Heart right ventricle (tissue), 16 donors: Measurements from ENCODE around the gene EVX1. TPM values are rescaled to one million over a fixed set of nuclear protein-coding genes. Genes with fewer than 3 reads are reported as not detected.
A peak's percentile ranks its signal among the peaks of the same experiment; 100 is the strongest.

Experiments
- ATAC-seq, 8 donors: fragments of 200-7000 bp; cut with Tn5 transposase; one replicate each; pipeline ENCODE4 v1.9.1; 2020; ENCODE audit warnings: mild to moderate bottlenecking in 8 of 8, moderate library complexity in 8 of 8, moderate number of reproducible peaks in 1 of 8
- DNase-seq, 2 donors: peaks; one replicate each; pipeline ENCODE4 v3.0.0-alpha.2; 2020
- H3K27ac ChIP-seq, 10 donors: fragments of 200-600 bp; sonication (generic) in 2 of 10; one replicate each; pipeline versions ENCODE4 v1.5.0 to v1.8.0; 2020 to 2022; ENCODE audit warnings: mild to moderate bottlenecking in 3 of 10
- H3K27me3 ChIP-seq, 7 donors: fragments of 200-600 bp; one replicate each; pipeline ENCODE4 v1.8.0; 2021 to 2022; ENCODE audit warnings: mild to moderate bottlenecking in 2 of 7
- H3K36me3 ChIP-seq, 9 donors: fragments of 200-600 bp; sonication (generic) in 1 of 9; one replicate each; pipeline versions ENCODE4 v1.5.0 to v1.8.0; 2020 to 2022; ENCODE audit warnings: mild to moderate bottlenecking in 2 of 9
- H3K4me1 ChIP-seq, 9 donors: fragments of 200-600 bp; sonication (generic) in 1 of 9; one replicate each; pipeline versions ENCODE4 v1.5.0 to v1.8.0; 2020 to 2022; ENCODE audit warnings: mild to moderate bottlenecking in 4 of 9
- H3K4me3 ChIP-seq, 10 donors: fragments of 200-600 bp; sonication (generic) in 2 of 10; one replicate each; pipeline versions ENCODE4 v1.5.0 to v1.8.0; 2020 to 2022; ENCODE audit warnings: mild to moderate bottlenecking in 7 of 10, moderate library complexity in 2 of 10
- H3K9me3 ChIP-seq, 11 donors: fragments of 200-600 bp in 10 of 11; sonication (generic) in 2 of 11; one replicate each; pipeline versions ENCODE4 v1.5.0 to v1.8.0; 2013 to 2022; ENCODE audit warnings: mild to moderate bottlenecking in 2 of 11, control low read depth in 1 of 11, moderate library complexity in 1 of 11
- WGBS, 2 donors: extraction: QIAGEN DNeasy Blood & Tissue Kit; methylation state at CpG; one replicate each; pipeline ENCODE4 v1.1.7; 2013; ENCODE audit warnings: inconsistent platforms in 1 of 2; 5-methylcytosine and 5-hydroxymethylcytosine counted together
- intact Hi-C, 10 donors: fragments of 100-400 bp; cut with DNase I; formaldehyde crosslinking; loops; one replicate each; pipeline versions ENCODE4 v1.11.1 to v1.14.2; 2022
- polyA plus RNA-seq, 2 donors: library from polyadenylated mRNA; stranded (reverse); fragments of 200-250 nt; gene quantifications; one replicate each; pipeline ENCODE4 v1.2.3, GENCODE V29; 2013
- total RNA-seq, 10 donors: library from RNA; stranded (reverse); fragmentation: NEBNext Ultra II Directional in 3 of 10; extraction: Animal tissue kit (Norgen Biotek cat#: 25700) in 3 of 10; gene quantifications; one replicate each; pipeline versions ENCODE4 v1.2.1 to v1.2.4, GENCODE V29; 2021 to 2023
- TF ChIP-seq, protein P1 (sequence below), 9 donors: fragments of 200-600 bp; sonication (generic) in 2 of 9; IDR thresholded peaks; one replicate each; pipeline versions ENCODE4 v1.5.0 to v1.8.0; 2021 to 2022; ENCODE audit warnings: antibody characterized with exemption in 9 of 9, mild to moderate bottlenecking in 5 of 9, moderate library complexity in 1 of 9
- donor health status: Arrhythmogenic right ventricular cardiomyopathy.
- donor health status: ischemic (EF 13 %, LVEDD 7.1; RV severe dilation, severe dysfunction).
- donor health status: healthy with polysubstance abuse.
- donor health status: DM: no; HTN: yes; CAD: no.
- donor health status: DM: no; HTN: no; CAD: no.
- donor health status: ischemic (EF 25% LVEDD 6.9; RV normal size, moderate dysfunction).
- donor health status: ischemic (EF 25% LVEDD 5.7; RV mildly dilated, moderate dysfunction).
- donor health status: healthy.
- donor health status: DM: yes; HTN: yes; CAD: no.
- donor health status: Ischemic cardiomyopathy.
- donor health status: ischemic (EF 35%, LVEDD 5.7; RV mildly dilated, moderate dysfunction).
- donor health status: nonischemic (EF 11% LVEDD 7.7; RV severe dilation, severe dysfunction).
- donor health status: DM: yes; HTN: yes; CAD: no.
- donor health status: PGD.
- donor health status: ischemic (EF 29% LVEDD 5.4; RV normal size, mild dysfunction).
- donor health status: nonischemic (EF 23%, LVEDD 6.1; RV moderate dilation, normal function).

EVX1 gene
- total and polyA plus RNA-seq, 12 donors, result not detected

- H3K27ac ChIP-seq, result no peak overlapping the region
- whole genome bisulfite sequencing, 2 donors, result 3 to 5% methylated on average over 55 of the region's 55 CpGs
- no peaks in the 10 kb centered on the region for H3K9me3 ChIP-seq
- H3K4me3 ChIP-seq, result peak overlapping the region in 9 of 10 donors; percentile 15 to 39 (median 36)
- ATAC-seq (peak in 1 of 8 donors; percentile 19), DNase-seq (no peak)
- TF ChIP-seq, protein P1, sequence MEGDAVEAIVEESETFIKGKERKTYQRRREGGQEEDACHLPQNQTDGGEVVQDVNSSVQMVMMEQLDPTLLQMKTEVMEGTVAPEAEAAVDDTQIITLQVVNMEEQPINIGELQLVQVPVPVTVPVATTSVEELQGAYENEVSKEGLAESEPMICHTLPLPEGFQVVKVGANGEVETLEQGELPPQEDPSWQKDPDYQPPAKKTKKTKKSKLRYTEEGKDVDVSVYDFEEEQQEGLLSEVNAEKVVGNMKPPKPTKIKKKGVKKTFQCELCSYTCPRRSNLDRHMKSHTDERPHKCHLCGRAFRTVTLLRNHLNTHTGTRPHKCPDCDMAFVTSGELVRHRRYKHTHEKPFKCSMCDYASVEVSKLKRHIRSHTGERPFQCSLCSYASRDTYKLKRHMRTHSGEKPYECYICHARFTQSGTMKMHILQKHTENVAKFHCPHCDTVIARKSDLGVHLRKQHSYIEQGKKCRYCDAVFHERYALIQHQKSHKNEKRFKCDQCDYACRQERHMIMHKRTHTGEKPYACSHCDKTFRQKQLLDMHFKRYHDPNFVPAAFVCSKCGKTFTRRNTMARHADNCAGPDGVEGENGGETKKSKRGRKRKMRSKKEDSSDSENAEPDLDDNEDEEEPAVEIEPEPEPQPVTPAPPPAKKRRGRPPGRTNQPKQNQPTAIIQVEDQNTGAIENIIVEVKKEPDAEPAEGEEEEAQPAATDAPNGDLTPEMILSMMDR (IDR thresholded peaks at IDR 0.05), result no peak
- intact Hi-C loops, result loop anchor here in 2 of 10 donors (5.0 to 10.0 kb wide), 2 partner anchors 335 to 338 kb away; no protein-coding TSS in a partner anchor
- H3K27me3 ChIP-seq, result peaks cover 38 to 100% (median 100%) of the 10 kb centered on the region in 7 donors
- H3K4me1 ChIP-seq, result peaks cover 0 to 45% (median 35%) of the 10 kb centered on the region in 9 donors
- no peaks in the 10 kb centered on the region for H3K36me3 ChIP-seq
These were observed 3.1 kb upstream of the EVX1 start for GRCh38 chr7:27239387-27240014.

DNA sequence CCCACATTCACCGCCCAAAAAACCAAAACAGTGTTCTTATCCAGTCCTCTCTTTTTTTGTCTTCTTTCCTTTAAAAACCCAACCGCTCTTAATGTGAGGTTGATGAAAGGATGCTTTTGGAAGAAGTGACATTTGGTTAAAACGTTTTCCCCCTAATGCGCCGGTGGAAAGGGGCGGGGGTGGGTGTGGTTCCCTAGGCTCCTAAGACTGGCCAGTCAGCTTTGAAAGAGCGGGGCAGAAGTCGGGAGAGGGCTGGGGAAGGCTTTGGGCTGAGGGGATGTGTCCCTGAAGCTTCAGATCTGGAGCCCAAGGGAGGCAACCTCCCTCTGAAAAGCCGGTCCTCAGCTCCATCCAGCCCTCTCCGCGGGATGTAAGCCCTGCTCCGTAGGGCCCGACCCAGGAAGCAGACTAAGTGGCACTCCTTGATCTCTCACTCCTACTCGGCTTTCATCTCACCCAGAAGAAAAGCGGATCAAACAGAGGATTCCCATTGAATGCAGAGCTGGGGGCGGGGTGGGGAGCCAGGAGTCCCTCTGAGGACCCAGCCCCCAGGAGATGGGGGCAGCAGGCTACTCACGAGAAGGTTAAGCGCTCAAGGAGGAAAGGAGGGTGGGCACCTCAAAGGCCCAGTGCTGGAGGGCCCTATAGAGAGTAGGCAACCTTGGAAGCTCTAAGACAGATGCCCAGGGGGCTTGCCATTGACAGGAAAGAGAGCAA lies 2.4 kb upstream of the EVX1 start:
- no peak overlapping the region for H3K27ac ChIP-seq
- H3K4me1 ChIP-seq, result peaks cover 0 to 50% (median 37%) of the 10 kb centered on the region in 9 donors
- WGBS, 2 donors, result 5 to 11% methylated on average over 18 of the region's 18 CpGs
- ATAC-seq (no peak), DNase-seq (no peak)
- H3K36me3 ChIP-seq, result no peaks in the 10 kb centered on the region
- H3K27me3 ChIP-seq, result peaks cover 45 to 100% (median 100%) of the 10 kb centered on the region in 7 donors
- intact Hi-C loops, result no loop called here
- H3K9me3 ChIP-seq, result no peaks in the 10 kb centered on the region
- peak overlapping the region in 3 of 10 donors; percentile 29 to 39 (median 39) for H3K4me3 ChIP-seq
- TF ChIP-seq, protein P1 (IDR thresholded peaks at IDR 0.05), result no peak

DNA sequence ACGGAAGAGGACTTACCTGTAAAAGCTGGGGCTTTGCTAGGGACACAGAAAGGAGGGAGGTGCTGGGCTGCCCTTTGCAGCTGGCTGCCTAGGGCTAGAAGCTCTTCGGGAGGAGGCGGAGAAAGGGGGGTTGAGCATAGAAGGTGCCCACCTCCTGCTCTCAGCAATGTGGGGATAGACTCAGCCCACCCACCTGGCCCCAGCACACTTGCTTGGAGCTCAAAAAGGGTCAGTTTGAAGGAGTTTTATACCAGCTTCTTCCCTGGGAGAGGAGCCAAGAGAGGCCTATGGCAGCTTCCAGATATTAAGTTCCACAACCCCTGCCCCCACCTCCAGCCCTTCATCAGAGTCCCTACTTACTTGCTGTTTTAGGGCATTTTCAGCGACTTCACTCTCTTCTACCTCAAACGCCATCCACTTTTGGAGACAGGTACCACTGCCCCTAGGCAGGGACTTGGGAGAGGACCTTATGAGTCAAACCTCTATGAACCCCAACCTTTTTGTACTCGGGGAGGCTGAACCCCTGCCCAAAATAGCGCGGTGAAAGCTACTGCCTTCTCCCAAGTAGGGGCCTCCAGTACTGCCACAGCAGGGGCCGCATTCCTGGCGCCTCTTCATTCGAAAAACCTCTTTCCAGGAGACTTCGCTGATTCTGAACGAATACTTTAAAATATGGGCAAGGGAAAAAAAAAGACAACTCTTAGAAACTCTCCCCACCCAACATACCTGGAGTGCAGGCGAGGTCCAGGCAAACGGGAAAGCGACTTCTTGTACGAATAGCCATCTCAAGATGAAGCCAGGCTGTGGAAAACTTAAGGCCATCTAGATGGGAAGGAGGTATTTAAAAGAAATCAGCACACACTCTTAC lies 1.2 kb upstream of the EVX1 start:
- WGBS, 2 donors, result 15 to 23% methylated on average over 17 of the region's 17 CpGs
- DNase-seq, result no peak
- TF ChIP-seq, protein P1 (IDR thresholded peaks at IDR 0.05), result no peak

GRCh38 chr7:27242154-27242553 lies 448 bp upstream of the EVX1 start:
- intact Hi-C loops, result no loop called here
- Histone ChIP-seq H3K4me1 (peaks cover 0 to 55% (median 42%) of the 10 kb centered on the region in 9 donors), H3K4me3 (peak overlapping the region in 2 of 10 donors; percentile 12 to 22), H3K27ac (no peak overlapping the region), H3K36me3 (no peaks in the 10 kb centered on the region), H3K9me3 (no peaks in the 10 kb centered on the region), H3K27me3 (peaks cover 49 to 100% (median 100%) of the 10 kb centered on the region in 7 donors)
- DNase-seq (no peak), ATAC-seq (no peak)
- TF ChIP-seq, protein P1 (IDR thresholded peaks at IDR 0.05), result no peak
- 7 to 13% methylated on average over 14 of the region's 14 CpGs for WGBS, 2 donors

More for the DNA sequence above, 1.2 kb upstream of the EVX1 start:
- H3K4me3 ChIP-seq, result no peak overlapping the region
- H3K27ac ChIP-seq, result no peak overlapping the region
- peaks cover 0 to 55% (median 41%) of the 10 kb centered on the region in 9 donors for H3K4me1 ChIP-seq
- no peaks in the 10 kb centered on the region for H3K36me3 ChIP-seq
- H3K27me3 ChIP-seq, result peaks cover 49 to 100% (median 100%) of the 10 kb centered on the region in 7 donors
- no peak for ATAC-seq
- no peaks in the 10 kb centered on the region for H3K9me3 ChIP-seq
- intact Hi-C loops, result no loop called here
